HEK293T (cell line): Measurements from ENCODE around the gene SYT7.

Experiments used
- CTCF ChIA-PET: fragments of 350-600 bp; formaldehyde crosslinking; extraction: SDS; loops from one replicate; lab custom pipeline; 2021; ENCODE audit warnings: antibody characterized with exemption, inconsistent platforms; lab: Yijun Ruan, JAX
- POLR2A ChIA-PET: fragments of 350-600 bp; formaldehyde crosslinking; extraction: SDS; loops from one replicate; lab custom pipeline; 2020; ENCODE audit warnings: antibody characterized with exemption, inconsistent platforms; lab: Yijun Ruan, JAX
- DNase-seq: peaks from one replicate; pipeline ENCODE4 v3.0.0; 2012; ENCODE audit warnings: mixed read lengths; ENCODE audit errors: extremely low spot score
- ARNT ChIP-seq: fragments of 450-650 bp; IDR thresholded peaks from 2 replicates; pipeline ENCODE4 v1.6.1; 2017; ENCODE audit warnings: mild to moderate bottlenecking
- BHLHE40 ChIP-seq: fragments of 450-650 bp; IDR thresholded peaks from 2 replicates; pipeline ENCODE4 v1.6.1; 2016; ENCODE audit warnings: mild to moderate bottlenecking, moderate library complexity, borderline replicate concordance
- CTBP1 ChIP-seq: fragments of 450-650 bp; IDR thresholded peaks from 2 replicates; pipeline ENCODE4 v1.6.1; 2016; ENCODE audit warnings: borderline replicate concordance
- ELF4 ChIP-seq: fragments of 450-650 bp; IDR thresholded peaks from 2 replicates; pipeline ENCODE4 v1.6.1; 2017; ENCODE audit warnings: antibody characterized with exemption
- FOXA1 ChIP-seq: fragments of 450-650 bp; IDR thresholded peaks from 2 replicates; pipeline ENCODE4 v1.6.1; 2016; ENCODE audit warnings: mild to moderate bottlenecking
- FOXK2 ChIP-seq: fragments of 450-650 bp; IDR thresholded peaks from 2 replicates; pipeline ENCODE4 v1.6.1; 2016; ENCODE audit warnings: mild to moderate bottlenecking
- FOXM1 ChIP-seq: fragments of 450-650 bp; IDR thresholded peaks from 2 replicates; pipeline ENCODE4 v1.6.1; 2017; ENCODE audit warnings: mild to moderate bottlenecking, borderline replicate concordance
- HDGF ChIP-seq: fragments of 450-650 bp; IDR thresholded peaks from 2 replicates; pipeline ENCODE4 v1.6.1; 2017; ENCODE audit warnings: antibody characterized with exemption, borderline replicate concordance
- L3MBTL2 ChIP-seq: fragments of 450-650 bp; conservative IDR thresholded peaks from 2 replicates; pipeline ENCODE4 v1.6.1; 2016; ENCODE audit warnings: mild to moderate bottlenecking
- LEF1 ChIP-seq: fragments of 450-650 bp; IDR thresholded peaks from 2 replicates; pipeline ENCODE4 v1.6.1; 2017; ENCODE audit warnings: mild to moderate bottlenecking, borderline replicate concordance
- NFRKB ChIP-seq: fragments of 450-650 bp; IDR thresholded peaks from 2 replicates; pipeline ENCODE4 v1.6.1; 2016; ENCODE audit warnings: mild to moderate bottlenecking, moderate library complexity
- PKNOX1 ChIP-seq: fragments of 450-650 bp; IDR thresholded peaks from 2 replicates; pipeline ENCODE4 v1.6.1; 2016
- SP1 ChIP-seq: fragments of 450-650 bp; IDR thresholded peaks from 2 replicates; pipeline ENCODE4 v1.6.1; 2017
- SUZ12 ChIP-seq: fragments of 450-650 bp; IDR thresholded peaks from 2 replicates; pipeline ENCODE4 v1.6.1; 2016; ENCODE audit warnings: mild to moderate bottlenecking
- TARDBP ChIP-seq: fragments of 450-650 bp; IDR thresholded peaks from 2 replicates; pipeline ENCODE4 v1.6.1; 2016
- ZNF384 ChIP-seq: fragments of 450-650 bp; IDR thresholded peaks from 2 replicates; pipeline ENCODE4 v1.6.1; 2016

The SYT7 gene

GRCh38 chr11:61533039-61533375 is 47.9 kb downstream of the SYT7 start:
- CTCF ChIA-PET: interaction anchor here (1.7 to 3.1 kb wide), 5 partner anchors 11 to 20 kb away, joined by 7 to 21 read pairs (median 9); no protein-coding TSS in a partner anchor
- no peak for DNase-seq
- POLR2A ChIA-PET: no interaction called here
- TF ChIP-seq TARDBP: no peak
- TF ChIP-seq HDGF: no peak
- TF ChIP-seq L3MBTL2: no peak
- no peak for TF ChIP-seq CTBP1
- no peak for TF ChIP-seq FOXM1
- no peak for TF ChIP-seq LEF1
- no peak for TF ChIP-seq NFRKB
- no peak for TF ChIP-seq SUZ12
- TF ChIP-seq ELF4: no peak
- TF ChIP-seq FOXA1: no peak
- no peak for TF ChIP-seq ZNF384
- no peak for TF ChIP-seq PKNOX1
- TF ChIP-seq FOXK2: no peak
- no peak for TF ChIP-seq ARNT
- no peak for TF ChIP-seq BHLHE40
- TF ChIP-seq SP1: no peak

GRCh38 chr11:61532134-61533038 is 48.5 kb downstream of the SYT7 start:
- peak; percentile 83 for DNase-seq
- TF ChIP-seq FOXK2: no peak
- no peak for TF ChIP-seq CTBP1
- TF ChIP-seq SUZ12: no peak
- no peak for TF ChIP-seq ZNF384
- no peak for TF ChIP-seq HDGF
- TF ChIP-seq L3MBTL2: no peak
- no peak for TF ChIP-seq NFRKB
- no peak for TF ChIP-seq TARDBP
- TF ChIP-seq SP1: no peak
- no peak for TF ChIP-seq BHLHE40
- TF ChIP-seq FOXA1: no peak
- no peak for TF ChIP-seq LEF1
- TF ChIP-seq PKNOX1: no peak
- TF ChIP-seq ARNT: no peak
- TF ChIP-seq ELF4: no peak
- no peak for TF ChIP-seq FOXM1
- POLR2A ChIA-PET: interaction anchor here (0.8 kb wide), 1 partner anchor 103 kb away, joined by 3 read pairs; the partner anchor contains the start of genes CPSF7 and SDHAF2
- CTCF ChIA-PET: interaction anchor here (0.6 to 3.1 kb wide), 15 partner anchors 10 to 201 kb away, joined by 3 to 21 read pairs (median 5); no protein-coding TSS in a partner anchor

GRCh38 chr11:61531044-61531443 is 49.8 kb downstream of the SYT7 start:
- POLR2A ChIA-PET: no interaction called here
- DNase-seq: no peak
- CTCF ChIA-PET: interaction anchor here (0.6 to 3.1 kb wide), 7 partner anchors 9 to 922 kb away, joined by 3 to 21 read pairs (median 5); no protein-coding TSS in a partner anchor
- TF ChIP-seq LEF1: no peak
- TF ChIP-seq BHLHE40: no peak

- POLR2A ChIA-PET: no interaction called here
- DNase-seq: no peak
- TF ChIP-seq ZNF384 (no peak), SUZ12 (no peak)
- CTCF ChIA-PET: interaction anchor here (3.1 kb wide), 1 partner anchor 13 kb away, joined by 21 read pairs; no protein-coding TSS in a partner anchor
Observed at GRCh38 chr11:61529537-61530225, 51.2 kb downstream of the SYT7 start.

- no peak for DNase-seq
- ChIA-PET POLR2A (no interaction called here), CTCF (no interaction called here)
- TF ChIP-seq FOXK2 (no peak), HDGF (no peak), CTBP1 (no peak), SUZ12 (no peak), LEF1 (no peak), ELF4 (no peak), ZNF384 (no peak), TARDBP (no peak), FOXM1 (no peak), L3MBTL2 (no peak)
Observed at GRCh38 chr11:61528114-61528513, 52.8 kb downstream of the SYT7 start.
